SU-DHL-6 (cell line): ENCODE results near the gene AEN.

Experiments
- H2AFZ ChIP-seq: fragments of 200-600 bp; sonication (generic); 2 replicates; pipeline ENCODE4 v1.6.1; 2014; ENCODE audit warnings: low read depth, mild to moderate bottlenecking, moderate library complexity, mixed read lengths, antibody characterized with exemption, low read length; ENCODE audit not compliant: severe bottlenecking
- H3F3A ChIP-seq: fragments of 200-600 bp; shearing (Covaris generic); 2 replicates; pipeline ENCODE4 v1.6.0; 2016; ENCODE audit warnings: antibody characterized with exemption, mild to moderate bottlenecking; ENCODE audit not compliant: insufficient read depth
- H3K27ac ChIP-seq: fragments of 200-600 bp; sonication (generic); 2 replicates; pipeline ENCODE4 v1.5.1; 2016; ENCODE audit warnings: low read depth, mild to moderate bottlenecking, low read length, moderate library complexity, mixed read lengths
- H3K27me3 ChIP-seq: fragments of 200-600 bp; sonication (generic), shearing (Covaris generic); 2 replicates; pipeline ENCODE4 v1.6.0; 2014; ENCODE audit warnings: mild to moderate bottlenecking, low read length
- H3K36me3 ChIP-seq: fragments of 200-600 bp; sonication (generic); 2 replicates; pipeline ENCODE4 v1.6.1; 2014; ENCODE audit warnings: mild to moderate bottlenecking, low read length, mixed read lengths
- H3K4me2 ChIP-seq: fragments of 300-600, 200-600 bp; shearing (Covaris generic), sonication (generic); 2 replicates; pipeline ENCODE4 v1.6.0; 2014; ENCODE audit warnings: low read length, low read depth, mild to moderate bottlenecking; ENCODE audit not compliant: poor library complexity, severe bottlenecking
- H3K4me3 ChIP-seq: fragments of 200-600 bp; sonication (generic); 2 replicates; pipeline ENCODE4 v1.5.1; 2014; ENCODE audit warnings: antibody characterized with exemption, low read length, mild to moderate bottlenecking, mixed read lengths; ENCODE audit not compliant: insufficient read depth, poor library complexity, severe bottlenecking
- H3K79me2 ChIP-seq: fragments of 200-600 bp; sonication (generic); 2 replicates; pipeline ENCODE4 v1.6.1; 2014; ENCODE audit warnings: mild to moderate bottlenecking, low read length, moderate library complexity; ENCODE audit not compliant: insufficient read depth
- H3K9ac ChIP-seq: fragments of 200-600 bp; sonication (generic); 2 replicates; pipeline ENCODE4 v1.7.0; 2014; ENCODE audit warnings: mild to moderate bottlenecking, low read length
- H3K9me2 ChIP-seq: fragments of 200-600 bp; sonication (generic); replicated peaks from 2 replicates; pipeline ENCODE4 v1.6.1; 2014; ENCODE audit warnings: low read length; ENCODE audit not compliant: insufficient read depth
- H3K9me3 ChIP-seq: fragments of 200-600 bp; sonication (generic); 2 replicates; pipeline ENCODE4 v1.6.1; 2014; ENCODE audit warnings: low read length, mixed read lengths; ENCODE audit not compliant: insufficient read depth
- H4K20me1 ChIP-seq: fragments of 200-600 bp; sonication (generic); 2 replicates; pipeline ENCODE4 v1.6.1; 2014; ENCODE audit warnings: low read depth, mild to moderate bottlenecking, antibody characterized with exemption, low read length, moderate library complexity, mixed read lengths
- CTCF ChIP-seq: fragments of 200-600 bp; sonication (generic); IDR thresholded peaks from one replicate; pipeline ENCODE4 v1.5.1; 2017; ENCODE audit warnings: antibody characterized with exemption, mild to moderate bottlenecking, low read length, moderate library complexity; ENCODE audit not compliant: insufficient read depth, poor library complexity, severe bottlenecking
- EZH2phosphoT487 ChIP-seq: fragments of 200-600 bp; sonication (generic), shearing (Covaris generic); conservative IDR thresholded peaks from 2 replicates; pipeline ENCODE4 v1.6.1; 2018; ENCODE audit warnings: mild to moderate bottlenecking, antibody characterized with exemption, low read length, moderate library complexity, mixed read lengths

AEN gene

DNA sequence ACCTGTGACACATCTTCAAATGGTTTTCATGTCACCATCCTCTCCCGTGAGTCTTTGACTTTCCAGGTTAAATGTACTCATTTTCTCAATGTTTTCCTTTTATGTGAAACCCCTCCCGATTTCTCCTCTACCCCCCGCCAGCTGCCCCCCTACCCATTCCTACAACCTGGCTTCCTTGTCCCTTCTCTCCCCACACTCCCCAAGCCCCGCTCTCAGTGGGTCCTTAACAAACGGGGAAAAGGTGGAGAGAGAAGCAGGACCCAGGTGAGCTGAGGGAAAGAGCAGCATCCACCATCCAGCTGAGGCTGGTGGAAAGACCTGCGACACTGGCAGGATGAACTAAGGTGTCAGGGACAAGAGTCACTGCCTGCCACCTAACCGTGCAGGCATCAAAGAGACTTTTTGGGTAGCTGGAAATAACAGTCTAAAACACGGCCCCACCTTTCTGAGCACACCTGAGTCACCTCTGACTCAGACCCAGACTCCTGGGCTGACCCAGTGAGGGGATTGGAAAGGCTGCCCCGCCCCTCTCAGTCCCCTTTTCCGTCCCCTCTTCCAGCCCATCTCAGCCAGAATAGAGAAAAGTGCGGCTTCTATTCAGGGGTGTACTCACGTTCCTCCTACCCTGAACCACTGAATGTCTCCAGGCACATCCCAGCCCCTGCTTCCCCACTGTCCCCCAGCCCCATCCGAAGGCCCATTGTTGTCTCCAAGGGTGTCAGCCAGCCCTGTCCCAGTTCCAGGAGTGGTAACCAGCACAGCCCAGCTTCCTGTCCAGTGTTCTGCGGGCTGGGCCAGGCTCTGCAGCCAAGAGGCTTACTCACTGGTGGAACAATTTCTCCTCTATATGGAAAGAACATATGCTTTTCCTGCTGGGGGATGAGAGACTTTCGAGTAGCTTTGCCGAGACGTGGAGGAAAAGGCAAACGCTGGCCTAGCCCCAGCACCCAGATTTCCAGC is 38.1 kb downstream of the AEN start:
- no peak for TF ChIP-seq CTCF
- TF ChIP-seq EZH2phosphoT487, result no peak
- H3K9me3 ChIP-seq, result no peaks in the 10 kb centered on the region
- no peaks in the 10 kb centered on the region for H3K9me2 ChIP-seq
- no peak overlapping the region for H2AFZ ChIP-seq
- no peaks in the 10 kb centered on the region for H3K27me3 ChIP-seq
- H3K9ac ChIP-seq, result no peak overlapping the region
- no peak overlapping the region for H3K4me3 ChIP-seq
- H3F3A ChIP-seq, result no peaks in the 10 kb centered on the region
- H3K36me3 ChIP-seq, result no peaks in the 10 kb centered on the region
- H3K79me2 ChIP-seq, result no peaks in the 10 kb centered on the region
- H4K20me1 ChIP-seq, result no peaks in the 10 kb centered on the region
- no peak overlapping the region for H3K4me2 ChIP-seq
- no peak overlapping the region for H3K27ac ChIP-seq

- Histone ChIP-seq H3K9me2 (no peaks in the 10 kb centered on the region), H3K79me2 (no peaks in the 10 kb centered on the region), H3K9ac (no peak overlapping the region), H3K27me3 (no peaks in the 10 kb centered on the region), H3K4me2 (no peak overlapping the region), H4K20me1 (no peaks in the 10 kb centered on the region), H3F3A (no peaks in the 10 kb centered on the region), H3K4me3 (no peak overlapping the region), H3K36me3 (no peaks in the 10 kb centered on the region), H2AFZ (no peak overlapping the region), H3K27ac (no peak overlapping the region), H3K9me3 (no peaks in the 10 kb centered on the region)
- TF ChIP-seq CTCF (no peak), EZH2phosphoT487 (no peak)
These were observed 40.0 kb downstream of the AEN start for GRCh38 chr15:88661041-88661700.

DNA sequence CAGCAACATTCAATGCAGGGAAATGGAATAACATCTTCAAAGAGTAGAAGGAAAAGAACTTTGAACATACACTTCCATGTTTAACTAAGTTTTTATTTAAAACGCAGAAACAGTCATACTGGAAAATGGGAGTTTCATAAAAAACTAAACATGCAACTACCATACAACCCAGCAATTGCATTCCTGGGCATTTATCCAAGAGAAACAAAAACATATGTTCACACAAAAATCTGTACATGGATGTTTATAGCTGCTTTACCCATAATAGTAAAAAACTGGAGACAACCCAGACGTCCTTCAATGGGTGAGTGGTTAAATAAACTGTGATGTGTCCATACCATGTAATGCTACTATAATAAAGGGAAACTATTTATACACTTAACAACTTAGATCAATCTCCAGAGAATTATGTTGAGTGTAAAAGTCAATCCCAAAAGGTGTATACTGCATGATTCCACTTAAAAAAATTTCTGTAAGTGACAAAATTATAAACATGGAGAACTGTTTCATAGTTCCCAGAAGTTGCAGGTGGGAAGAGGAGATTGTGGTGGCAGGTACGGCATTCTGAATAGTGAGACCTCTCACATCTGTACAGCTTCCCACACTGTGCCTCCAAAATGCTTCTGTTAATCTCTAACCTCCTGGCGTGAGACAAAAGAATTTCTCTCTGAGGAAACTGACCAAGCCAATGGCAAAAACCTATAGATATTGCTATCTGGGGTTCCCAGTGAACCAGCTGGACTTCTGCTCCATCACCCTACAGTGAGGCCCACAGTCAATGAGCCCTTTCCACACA is 40.8 kb downstream of the AEN start:
- no peak overlapping the region for H3K9ac ChIP-seq
- H4K20me1 ChIP-seq, result no peaks in the 10 kb centered on the region
- no peaks in the 10 kb centered on the region for H3F3A ChIP-seq
- no peaks in the 10 kb centered on the region for H3K9me2 ChIP-seq
- no peak overlapping the region for H3K27ac ChIP-seq
- no peaks in the 10 kb centered on the region for H3K36me3 ChIP-seq
- no peaks in the 10 kb centered on the region for H3K79me2 ChIP-seq
- no peak overlapping the region for H3K4me2 ChIP-seq
- H2AFZ ChIP-seq, result no peak overlapping the region
- H3K27me3 ChIP-seq, result no peaks in the 10 kb centered on the region
- no peaks in the 10 kb centered on the region for H3K9me3 ChIP-seq
- H3K4me3 ChIP-seq, result no peak overlapping the region
- no peak for TF ChIP-seq EZH2phosphoT487
- TF ChIP-seq CTCF, result no peak
